Measurements from ENCODE around the gene TCIRG1. TPM values are rescaled to one million over a fixed set of nuclear protein-coding genes. Genes with fewer than 3 reads are reported as not detected.

TCIRG1 gene
- total RNA-seq, 2 experiments from 2014 or later: 199 to 201 TPM

DNA sequence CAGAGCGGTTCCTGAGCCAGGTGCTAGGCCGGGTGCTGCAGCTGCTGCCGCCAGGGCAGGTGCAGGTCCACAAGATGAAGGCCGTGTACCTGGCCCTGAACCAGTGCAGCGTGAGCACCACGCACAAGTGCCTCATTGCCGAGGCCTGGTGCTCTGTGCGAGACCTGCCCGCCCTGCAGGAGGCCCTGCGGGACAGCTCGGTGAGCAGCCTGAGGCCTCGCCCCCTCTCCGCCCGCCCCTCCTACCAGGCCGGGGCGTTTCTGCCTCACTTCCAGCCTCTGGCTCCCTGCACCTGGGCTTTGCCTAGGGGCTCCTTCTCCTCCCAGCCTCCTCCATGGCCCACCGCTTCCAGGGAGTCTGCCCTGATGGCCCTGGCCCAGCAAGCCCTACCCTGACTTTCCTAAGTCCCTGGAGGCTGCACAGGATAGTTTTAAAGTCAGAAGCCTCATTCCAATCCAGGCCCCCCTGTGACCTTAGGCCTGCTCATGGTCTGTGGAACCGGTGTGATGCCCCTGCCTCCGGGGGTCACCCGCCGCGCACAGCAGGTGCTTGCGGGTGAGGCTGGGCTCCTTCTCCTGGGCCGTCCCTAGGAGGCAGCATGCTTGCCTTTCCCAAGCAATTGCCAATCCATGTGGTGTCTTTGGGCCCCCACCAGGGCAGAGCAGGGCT is 5.5 kb downstream of the TCIRG1 start:
- Histone ChIP-seq H3K4me1 (ENCODE audit: insufficient read depth, low read length, poor library complexity, severe bottlenecking) (peaks cover 13% of the 10 kb centered on the region), H2AFZ (ENCODE audit: low read length) (no peak overlapping the region), H3K4me3 (ENCODE audit: low read depth, low read length, poor library complexity, severe bottlenecking) (no peak overlapping the region), H3K9me3 (ENCODE audit: low read length) (no peaks in the 10 kb centered on the region), H3K36me3 (ENCODE audit: insufficient read depth, low read length) (peaks cover 68% of the 10 kb centered on the region), H3K79me2 (ENCODE audit: insufficient read depth, low read depth, low read length) (peaks cover 18% of the 10 kb centered on the region; the same call in 1 of the 2 replicates), H3K9me2 (ENCODE audit: insufficient read depth, low read length) (no peaks in the 10 kb centered on the region), H4K20me1 (ENCODE audit: insufficient read depth, low read length) (no peaks in the 10 kb centered on the region), H3K4me2 (ENCODE audit: low read length) (no peak overlapping the region), H3K27ac (ENCODE audit: low read depth, low read length, poor library complexity, severe bottlenecking) (no peak overlapping the region)
- ChIA-PET POLR2A (no interaction called here), CTCF (ENCODE audit: unreplicated experiment) (interaction anchor here (0.6 kb wide), 1 partner anchor 168 kb away, joined by 7 read pairs; no protein-coding TSS in a partner anchor)
- no TSS peak for BruUV-seq (replicated peaks)
- no peak for DNase-seq (ENCODE audit: low spot score)
- intact Hi-C loops (cut with micrococcal nuclease; ENCODE audit: unreplicated experiment): no loop called here
- no peak for TF ChIP-seq EZH2phosphoT487 (IDR thresholded peaks at IDR 0.05; ENCODE audit: borderline replicate concordance, low read depth, low read length)
- TF ChIP-seq, protein P1, sequence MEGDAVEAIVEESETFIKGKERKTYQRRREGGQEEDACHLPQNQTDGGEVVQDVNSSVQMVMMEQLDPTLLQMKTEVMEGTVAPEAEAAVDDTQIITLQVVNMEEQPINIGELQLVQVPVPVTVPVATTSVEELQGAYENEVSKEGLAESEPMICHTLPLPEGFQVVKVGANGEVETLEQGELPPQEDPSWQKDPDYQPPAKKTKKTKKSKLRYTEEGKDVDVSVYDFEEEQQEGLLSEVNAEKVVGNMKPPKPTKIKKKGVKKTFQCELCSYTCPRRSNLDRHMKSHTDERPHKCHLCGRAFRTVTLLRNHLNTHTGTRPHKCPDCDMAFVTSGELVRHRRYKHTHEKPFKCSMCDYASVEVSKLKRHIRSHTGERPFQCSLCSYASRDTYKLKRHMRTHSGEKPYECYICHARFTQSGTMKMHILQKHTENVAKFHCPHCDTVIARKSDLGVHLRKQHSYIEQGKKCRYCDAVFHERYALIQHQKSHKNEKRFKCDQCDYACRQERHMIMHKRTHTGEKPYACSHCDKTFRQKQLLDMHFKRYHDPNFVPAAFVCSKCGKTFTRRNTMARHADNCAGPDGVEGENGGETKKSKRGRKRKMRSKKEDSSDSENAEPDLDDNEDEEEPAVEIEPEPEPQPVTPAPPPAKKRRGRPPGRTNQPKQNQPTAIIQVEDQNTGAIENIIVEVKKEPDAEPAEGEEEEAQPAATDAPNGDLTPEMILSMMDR (conservative IDR thresholded peaks at IDR 0.05; ENCODE audit: low read length): no peak

- Histone ChIP-seq H3K27ac (ENCODE audit: low read depth, low read length, poor library complexity, severe bottlenecking) (no peak overlapping the region), H3K9me2 (ENCODE audit: insufficient read depth, low read length) (no peaks in the 10 kb centered on the region), H3K36me3 (ENCODE audit: insufficient read depth, low read length) (peaks cover 75% of the 10 kb centered on the region), H3K4me1 (ENCODE audit: insufficient read depth, low read length, poor library complexity, severe bottlenecking) (peaks cover 13% of the 10 kb centered on the region), H4K20me1 (ENCODE audit: insufficient read depth, low read length) (no peaks in the 10 kb centered on the region), H2AFZ (ENCODE audit: low read length) (no peak overlapping the region), H3K9me3 (ENCODE audit: low read length) (no peaks in the 10 kb centered on the region), H3K79me2 (ENCODE audit: insufficient read depth, low read depth, low read length) (peaks cover 12% of the 10 kb centered on the region; the same call in 1 of the 2 replicates), H3K4me2 (ENCODE audit: low read length) (no peak overlapping the region), H3K4me3 (ENCODE audit: low read depth, low read length, poor library complexity, severe bottlenecking) (no peak overlapping the region)
- DNase-seq (ENCODE audit: low spot score): no peak
- intact Hi-C loops (cut with micrococcal nuclease; ENCODE audit: unreplicated experiment): no loop called here
- ChIA-PET POLR2A (no interaction called here), CTCF (ENCODE audit: unreplicated experiment) (no interaction called here)
- TF ChIP-seq EZH2phosphoT487 (IDR thresholded peaks at IDR 0.05; ENCODE audit: borderline replicate concordance, low read depth, low read length): no peak
- TF ChIP-seq, protein P1 (conservative IDR thresholded peaks at IDR 0.05; ENCODE audit: low read length): no peak
- BruUV-seq (replicated peaks): no TSS peak
Observed at GRCh38 chr11:68044898-68045351, 6.1 kb downstream of the TCIRG1 start.

All from OCI-LY7 (cell line).